ENCODE data around the gene SURF1. TPM values are rescaled to one million over a fixed set of nuclear protein-coding genes. Genes with fewer than 3 reads are reported as not detected.

SURF1 gene
- total RNA-seq, 1 donor from 2014 or later = 56.1 TPM

DNA sequence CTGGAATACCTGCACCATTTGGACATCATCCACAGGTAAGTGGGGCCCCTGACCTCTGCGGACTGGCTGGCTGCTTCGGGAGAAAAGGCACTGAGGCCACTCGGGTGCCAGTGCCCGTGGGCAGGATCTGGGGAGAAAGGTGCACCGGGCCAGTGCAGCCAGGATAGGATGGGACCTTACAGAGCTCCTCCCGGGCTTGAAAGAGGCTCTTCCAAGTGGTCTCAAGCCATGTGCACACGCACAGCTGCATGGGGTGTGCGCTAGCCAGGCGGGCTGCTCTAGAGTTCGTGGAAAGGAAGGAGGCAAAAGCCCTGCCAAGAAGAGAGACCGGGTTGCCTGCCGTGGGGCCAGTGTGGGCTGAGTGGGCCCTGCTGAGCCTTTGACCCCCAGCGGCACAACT is 33.3 kb upstream of the SURF1 start:
- DNase-seq = no peak
- TF ChIP-seq, protein P1, sequence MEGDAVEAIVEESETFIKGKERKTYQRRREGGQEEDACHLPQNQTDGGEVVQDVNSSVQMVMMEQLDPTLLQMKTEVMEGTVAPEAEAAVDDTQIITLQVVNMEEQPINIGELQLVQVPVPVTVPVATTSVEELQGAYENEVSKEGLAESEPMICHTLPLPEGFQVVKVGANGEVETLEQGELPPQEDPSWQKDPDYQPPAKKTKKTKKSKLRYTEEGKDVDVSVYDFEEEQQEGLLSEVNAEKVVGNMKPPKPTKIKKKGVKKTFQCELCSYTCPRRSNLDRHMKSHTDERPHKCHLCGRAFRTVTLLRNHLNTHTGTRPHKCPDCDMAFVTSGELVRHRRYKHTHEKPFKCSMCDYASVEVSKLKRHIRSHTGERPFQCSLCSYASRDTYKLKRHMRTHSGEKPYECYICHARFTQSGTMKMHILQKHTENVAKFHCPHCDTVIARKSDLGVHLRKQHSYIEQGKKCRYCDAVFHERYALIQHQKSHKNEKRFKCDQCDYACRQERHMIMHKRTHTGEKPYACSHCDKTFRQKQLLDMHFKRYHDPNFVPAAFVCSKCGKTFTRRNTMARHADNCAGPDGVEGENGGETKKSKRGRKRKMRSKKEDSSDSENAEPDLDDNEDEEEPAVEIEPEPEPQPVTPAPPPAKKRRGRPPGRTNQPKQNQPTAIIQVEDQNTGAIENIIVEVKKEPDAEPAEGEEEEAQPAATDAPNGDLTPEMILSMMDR (IDR thresholded peaks at IDR 0.05; ENCODE audit: partially characterized antibody, unreplicated experiment) = no peak
- H3K4me3 Mint-ChIP-seq (ENCODE audit: unreplicated experiment) = no peak overlapping the region
- H3K27me3 Mint-ChIP-seq (ENCODE audit: unreplicated experiment) = peaks cover 5% of the 10 kb centered on the region
- no peaks in the 10 kb centered on the region for H3K36me3 Mint-ChIP-seq (ENCODE audit: unreplicated experiment)
- peaks cover 2% of the 10 kb centered on the region for H3K4me1 Mint-ChIP-seq (ENCODE audit: low read depth, unreplicated experiment)
- peaks cover 2% of the 10 kb centered on the region for H3K9me3 Mint-ChIP-seq (ENCODE audit: unreplicated experiment)
- H3K27ac Mint-ChIP-seq (ENCODE audit: unreplicated experiment) = no peak overlapping the region

DNA sequence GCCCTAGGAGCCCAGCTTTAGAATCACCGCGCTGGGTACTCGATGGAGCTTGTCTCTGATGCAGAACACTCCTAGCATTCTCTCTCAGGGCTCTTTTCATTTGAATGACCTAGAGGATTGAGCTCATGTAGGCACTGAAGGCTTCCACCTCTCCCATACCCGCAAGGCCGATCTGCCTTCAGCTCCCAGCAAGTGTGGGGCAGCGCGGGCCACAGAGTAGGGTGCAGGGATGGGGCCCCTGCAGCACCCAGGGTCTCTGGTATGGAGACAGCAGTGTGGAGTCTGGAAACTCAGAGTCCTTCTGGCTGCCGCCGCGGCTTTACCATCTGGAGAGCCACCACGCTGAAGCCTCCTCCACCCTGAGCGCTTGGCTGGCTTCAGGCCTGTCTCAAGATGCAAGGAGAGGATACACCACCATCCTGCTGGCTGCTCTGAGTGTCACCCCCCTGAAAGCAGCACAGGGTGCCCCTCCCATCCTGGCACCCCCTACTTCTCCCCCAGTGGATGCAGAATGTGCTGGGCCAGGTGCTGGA is 32.8 kb upstream of the SURF1 start:
- Mint-ChIP-seq H3K9me3 (ENCODE audit: unreplicated experiment) (peaks cover 2% of the 10 kb centered on the region), H3K36me3 (ENCODE audit: unreplicated experiment) (no peaks in the 10 kb centered on the region), H3K27ac (ENCODE audit: unreplicated experiment) (no peak overlapping the region), H3K27me3 (ENCODE audit: unreplicated experiment) (peaks cover 5% of the 10 kb centered on the region), H3K4me3 (ENCODE audit: unreplicated experiment) (no peak overlapping the region), H3K4me1 (ENCODE audit: low read depth, unreplicated experiment) (peaks cover 2% of the 10 kb centered on the region)
- no peak for DNase-seq
- TF ChIP-seq, protein P1 (IDR thresholded peaks at IDR 0.05; ENCODE audit: partially characterized antibody, unreplicated experiment) = no peak

DNA sequence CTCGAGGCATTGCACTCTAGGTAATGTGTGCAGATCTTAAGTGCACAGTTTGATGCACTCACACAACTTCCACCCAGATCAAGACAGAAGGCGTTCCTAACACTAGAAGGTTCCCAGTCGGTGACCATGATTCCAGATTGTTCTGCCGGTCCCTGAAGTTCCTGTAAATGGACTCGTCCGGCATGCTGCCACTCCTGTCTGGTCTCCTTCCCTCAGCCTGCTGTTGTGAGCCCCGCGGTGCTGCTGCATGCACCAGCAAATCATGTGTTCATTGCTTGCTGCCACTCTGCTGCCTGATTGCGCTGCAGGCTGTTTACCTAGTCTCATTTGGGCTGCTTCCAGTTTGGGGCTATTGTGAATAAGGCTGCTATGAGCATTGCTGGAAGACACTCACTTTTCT is 31.4 kb upstream of the SURF1 start:
- Mint-ChIP-seq H3K27me3 (ENCODE audit: unreplicated experiment) (peaks cover 5% of the 10 kb centered on the region), H3K4me1 (ENCODE audit: low read depth, unreplicated experiment) (peaks cover 2% of the 10 kb centered on the region), H3K36me3 (ENCODE audit: unreplicated experiment) (no peaks in the 10 kb centered on the region), H3K27ac (ENCODE audit: unreplicated experiment) (no peak overlapping the region), H3K9me3 (ENCODE audit: unreplicated experiment) (peaks cover 2% of the 10 kb centered on the region), H3K4me3 (ENCODE audit: unreplicated experiment) (no peak overlapping the region)
- DNase-seq = no peak
- TF ChIP-seq, protein P1 (IDR thresholded peaks at IDR 0.05; ENCODE audit: partially characterized antibody, unreplicated experiment) = no peak

DNA sequence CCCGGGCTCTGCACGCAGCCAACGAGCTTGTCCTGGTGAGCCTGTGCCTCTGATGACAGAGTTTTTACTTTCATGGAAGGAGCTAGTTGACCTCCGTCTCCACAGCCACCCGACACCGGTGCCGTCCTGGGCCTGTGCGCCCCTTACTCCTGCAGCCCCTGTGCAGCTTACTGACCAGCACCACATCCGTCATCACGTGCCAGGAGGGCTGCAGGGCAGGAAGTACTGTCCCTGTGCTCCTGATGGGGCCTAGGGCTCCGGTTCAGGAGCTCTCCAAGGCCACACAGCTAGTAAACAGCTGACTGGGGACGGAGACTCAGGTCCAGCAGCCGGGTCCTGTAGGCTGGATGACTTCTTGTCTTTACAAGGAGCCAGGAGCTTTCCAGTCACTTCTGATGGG is 30.1 kb upstream of the SURF1 start:
- no peak overlapping the region for H3K27ac Mint-ChIP-seq (ENCODE audit: unreplicated experiment)
- H3K4me3 Mint-ChIP-seq (ENCODE audit: unreplicated experiment) = no peak overlapping the region
- no peaks in the 10 kb centered on the region for H3K36me3 Mint-ChIP-seq (ENCODE audit: unreplicated experiment)
- H3K4me1 Mint-ChIP-seq (ENCODE audit: low read depth, unreplicated experiment) = no peaks in the 10 kb centered on the region
- TF ChIP-seq, protein P1 (IDR thresholded peaks at IDR 0.05; ENCODE audit: partially characterized antibody, unreplicated experiment) = no peak
- peaks cover 2% of the 10 kb centered on the region for H3K9me3 Mint-ChIP-seq (ENCODE audit: unreplicated experiment)
- no peak for DNase-seq
- H3K27me3 Mint-ChIP-seq (ENCODE audit: unreplicated experiment) = peaks cover 2% of the 10 kb centered on the region

DNA sequence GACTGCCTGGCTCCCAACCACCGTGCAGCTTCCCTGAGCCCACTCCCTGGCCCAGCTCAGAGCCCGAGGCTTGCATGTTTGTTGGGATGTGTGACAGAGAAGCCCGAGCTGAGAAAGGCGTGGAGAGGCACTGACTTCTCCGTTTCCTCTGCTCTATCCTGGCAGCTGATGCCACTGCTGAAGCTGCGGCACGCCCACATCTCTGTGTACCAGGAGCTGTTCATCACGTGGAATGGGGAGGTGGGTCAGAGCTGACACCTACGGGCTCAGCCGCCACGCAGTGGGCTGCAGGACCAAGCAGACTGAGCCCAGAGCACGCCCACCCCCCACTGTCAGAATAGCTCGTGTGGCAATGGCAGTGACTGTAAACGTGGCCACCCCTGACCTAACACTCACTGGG is 29.2 kb upstream of the SURF1 start:
- no peak overlapping the region for H3K27ac Mint-ChIP-seq (ENCODE audit: unreplicated experiment)

More for the DNA sequence above, 29.2 kb upstream of the SURF1 start:
- DNase-seq = no peak
- Mint-ChIP-seq H3K4me1 (ENCODE audit: low read depth, unreplicated experiment) (no peaks in the 10 kb centered on the region), H3K9me3 (ENCODE audit: unreplicated experiment) (peaks cover 2% of the 10 kb centered on the region), H3K4me3 (ENCODE audit: unreplicated experiment) (no peak overlapping the region), H3K36me3 (ENCODE audit: unreplicated experiment) (no peaks in the 10 kb centered on the region), H3K27me3 (ENCODE audit: unreplicated experiment) (peaks cover 2% of the 10 kb centered on the region)
- TF ChIP-seq, protein P1 (IDR thresholded peaks at IDR 0.05; ENCODE audit: partially characterized antibody, unreplicated experiment) = no peak
